ENCODE results near the gene SSBP2.
"Not testable (repeated sequence)": the region's sequence is repeated elsewhere in the genome, so short reads cannot be mapped to it uniquely, and the experiment has no call there.

SSBP2 gene

GRCh38 chr5:81696418-81697397 is 54.2 kb downstream of the SSBP2 start:
- Histone ChIP-seq H3K4me3 (ENCODE audit: low read depth, low read length) (no peak overlapping the region), H3K36me3 (ENCODE audit: control insufficient read depth, insufficient read depth, low read length) (no peaks in the 10 kb centered on the region), H3K4me1 (ENCODE audit: control insufficient read depth, insufficient read depth, low read length) (no peaks in the 10 kb centered on the region), H3K27me3 (ENCODE audit: control insufficient read depth, insufficient read depth, low read length) (no peaks in the 10 kb centered on the region), H3K9ac (ENCODE audit: low read depth, low read length) (no peak overlapping the region), H3K9me3 (ENCODE audit: control insufficient read depth, insufficient read depth, low read length) (no peaks in the 10 kb centered on the region)

GRCh38 chr5:81694726-81695125 is 56.2 kb downstream of the SSBP2 start:
- Histone ChIP-seq H3K9me3 (ENCODE audit: control insufficient read depth, insufficient read depth, low read length) (no peaks in the 10 kb centered on the region), H3K36me3 (ENCODE audit: control insufficient read depth, insufficient read depth, low read length) (no peaks in the 10 kb centered on the region), H3K4me1 (ENCODE audit: control insufficient read depth, insufficient read depth, low read length) (no peaks in the 10 kb centered on the region), H3K4me3 (ENCODE audit: low read depth, low read length) (no peak overlapping the region), H3K9ac (ENCODE audit: low read depth, low read length) (no peak overlapping the region), H3K27me3 (ENCODE audit: control insufficient read depth, insufficient read depth, low read length) (no peaks in the 10 kb centered on the region)

GRCh38 chr5:81688215-81688614 is 62.7 kb downstream of the SSBP2 start:
- Histone ChIP-seq H3K9ac (ENCODE audit: low read depth, low read length) (no peak overlapping the region), H3K9me3 (ENCODE audit: control insufficient read depth, insufficient read depth, low read length) (no peaks in the 10 kb centered on the region), H3K4me1 (ENCODE audit: control insufficient read depth, insufficient read depth, low read length) (no peaks in the 10 kb centered on the region)

GRCh38 chr5:81687292-81687691 is 63.6 kb downstream of the SSBP2 start:
- no peaks in the 10 kb centered on the region for H3K27me3 ChIP-seq (ENCODE audit: control insufficient read depth, insufficient read depth, low read length)
- no peak overlapping the region for H3K9ac ChIP-seq (ENCODE audit: low read depth, low read length)
- H3K9me3 ChIP-seq (ENCODE audit: control insufficient read depth, insufficient read depth, low read length) = no peaks in the 10 kb centered on the region
- H3K4me1 ChIP-seq (ENCODE audit: control insufficient read depth, insufficient read depth, low read length) = no peaks in the 10 kb centered on the region
- no peak overlapping the region for H3K4me3 ChIP-seq (ENCODE audit: low read depth, low read length)
- H3K36me3 ChIP-seq (ENCODE audit: control insufficient read depth, insufficient read depth, low read length) = no peaks in the 10 kb centered on the region

More at GRCh38 chr5:81688215-81688614, 62.7 kb downstream of the SSBP2 start:
- Histone ChIP-seq H3K27me3 (ENCODE audit: control insufficient read depth, insufficient read depth, low read length) (no peaks in the 10 kb centered on the region), H3K36me3 (ENCODE audit: control insufficient read depth, insufficient read depth, low read length) (no peaks in the 10 kb centered on the region), H3K4me3 (ENCODE audit: low read depth, low read length) (no peak overlapping the region)

- no peak overlapping the region for H3K4me3 ChIP-seq (ENCODE audit: low read depth, low read length)
- H3K9me3 ChIP-seq (ENCODE audit: control insufficient read depth, insufficient read depth, low read length) = no peaks in the 10 kb centered on the region
- H3K27me3 ChIP-seq (ENCODE audit: control insufficient read depth, insufficient read depth, low read length) = no peaks in the 10 kb centered on the region
- H3K36me3 ChIP-seq (ENCODE audit: control insufficient read depth, insufficient read depth, low read length) = no peaks in the 10 kb centered on the region
- no peak overlapping the region for H3K9ac ChIP-seq (ENCODE audit: low read depth, low read length)
- no peaks in the 10 kb centered on the region for H3K4me1 ChIP-seq (ENCODE audit: control insufficient read depth, insufficient read depth, low read length)
Measured at GRCh38 chr5:81685471-81685870, 65.4 kb downstream of the SSBP2 start.

- Histone ChIP-seq H3K9me3 (ENCODE audit: control insufficient read depth, insufficient read depth, low read length) (no peaks in the 10 kb centered on the region), H3K4me3 (ENCODE audit: low read depth, low read length) (no peak overlapping the region), H3K4me1 (ENCODE audit: control insufficient read depth, insufficient read depth, low read length) (no peaks in the 10 kb centered on the region), H3K36me3 (ENCODE audit: control insufficient read depth, insufficient read depth, low read length) (no peaks in the 10 kb centered on the region), H3K27me3 (ENCODE audit: control insufficient read depth, insufficient read depth, low read length) (no peaks in the 10 kb centered on the region), H3K9ac (ENCODE audit: low read depth, low read length) (no peak overlapping the region)
Measured at GRCh38 chr5:81679885-81680284, 71.0 kb downstream of the SSBP2 start.

- H3K27me3 ChIP-seq (ENCODE audit: control insufficient read depth, insufficient read depth, low read length) = no peaks in the 10 kb centered on the region
- no peaks in the 10 kb centered on the region for H3K9me3 ChIP-seq (ENCODE audit: control insufficient read depth, insufficient read depth, low read length)
- no peak overlapping the region for H3K4me3 ChIP-seq (ENCODE audit: low read depth, low read length)
- no peaks in the 10 kb centered on the region for H3K4me1 ChIP-seq (ENCODE audit: control insufficient read depth, insufficient read depth, low read length)
- H3K36me3 ChIP-seq (ENCODE audit: control insufficient read depth, insufficient read depth, low read length) = no peaks in the 10 kb centered on the region
- no peak overlapping the region for H3K9ac ChIP-seq (ENCODE audit: low read depth, low read length)
Measured at GRCh38 chr5:81675420-81675819, 75.5 kb downstream of the SSBP2 start.

- no peaks in the 10 kb centered on the region for H3K9me3 ChIP-seq (ENCODE audit: control insufficient read depth, insufficient read depth, low read length)
- H3K36me3 ChIP-seq (ENCODE audit: control insufficient read depth, insufficient read depth, low read length) = no peaks in the 10 kb centered on the region
- H3K4me3 ChIP-seq (ENCODE audit: low read depth, low read length) = no peak overlapping the region
- no peaks in the 10 kb centered on the region for H3K4me1 ChIP-seq (ENCODE audit: control insufficient read depth, insufficient read depth, low read length)
- no peaks in the 10 kb centered on the region for H3K27me3 ChIP-seq (ENCODE audit: control insufficient read depth, insufficient read depth, low read length)
- no peak overlapping the region for H3K9ac ChIP-seq (ENCODE audit: low read depth, low read length)
Measured at GRCh38 chr5:81665795-81666194, 85.1 kb downstream of the SSBP2 start.

- not testable (repeated sequence) for H3K4me3 ChIP-seq (ENCODE audit: low read depth, low read length); H3K4me1 ChIP-seq (ENCODE audit: control insufficient read depth, insufficient read depth, low read length); H3K27me3 ChIP-seq (ENCODE audit: control insufficient read depth, insufficient read depth, low read length); H3K9me3 ChIP-seq (ENCODE audit: control insufficient read depth, insufficient read depth, low read length); H3K36me3 ChIP-seq (ENCODE audit: control insufficient read depth, insufficient read depth, low read length); H3K9ac ChIP-seq (ENCODE audit: low read depth, low read length)
Measured at GRCh38 chr5:81660624-81661023, 90.3 kb downstream of the SSBP2 start.

GRCh38 chr5:81657386-81657785 is 93.5 kb downstream of the SSBP2 start:
- no peaks in the 10 kb centered on the region for H3K36me3 ChIP-seq (ENCODE audit: control insufficient read depth, insufficient read depth, low read length)
- H3K4me1 ChIP-seq (ENCODE audit: control insufficient read depth, insufficient read depth, low read length) = no peaks in the 10 kb centered on the region
- H3K9ac ChIP-seq (ENCODE audit: low read depth, low read length) = no peak overlapping the region
- no peaks in the 10 kb centered on the region for H3K27me3 ChIP-seq (ENCODE audit: control insufficient read depth, insufficient read depth, low read length)
- H3K9me3 ChIP-seq (ENCODE audit: control insufficient read depth, insufficient read depth, low read length) = no peaks in the 10 kb centered on the region
- no peak overlapping the region for H3K4me3 ChIP-seq (ENCODE audit: low read depth, low read length)

- H3K4me3 ChIP-seq (ENCODE audit: low read depth, low read length) = no peak overlapping the region
- H3K36me3 ChIP-seq (ENCODE audit: control insufficient read depth, insufficient read depth, low read length) = no peaks in the 10 kb centered on the region
- no peaks in the 10 kb centered on the region for H3K9me3 ChIP-seq (ENCODE audit: control insufficient read depth, insufficient read depth, low read length)
- H3K27me3 ChIP-seq (ENCODE audit: control insufficient read depth, insufficient read depth, low read length) = no peaks in the 10 kb centered on the region
- H3K9ac ChIP-seq (ENCODE audit: low read depth, low read length) = no peak overlapping the region
- H3K4me1 ChIP-seq (ENCODE audit: control insufficient read depth, insufficient read depth, low read length) = no peaks in the 10 kb centered on the region
Measured at GRCh38 chr5:81656783-81657182, 94.1 kb downstream of the SSBP2 start.

- Histone ChIP-seq H3K27me3 (ENCODE audit: control insufficient read depth, insufficient read depth, low read length) (no peaks in the 10 kb centered on the region), H3K9me3 (ENCODE audit: control insufficient read depth, insufficient read depth, low read length) (no peaks in the 10 kb centered on the region), H3K4me3 (ENCODE audit: low read depth, low read length) (no peak overlapping the region), H3K36me3 (ENCODE audit: control insufficient read depth, insufficient read depth, low read length) (no peaks in the 10 kb centered on the region), H3K9ac (ENCODE audit: low read depth, low read length) (no peak overlapping the region), H3K4me1 (ENCODE audit: control insufficient read depth, insufficient read depth, low read length) (no peaks in the 10 kb centered on the region)
Measured at GRCh38 chr5:81650987-81651386, 99.9 kb downstream of the SSBP2 start.

All from iPS-15b (cell line).